Esophagus squamous epithelium (tissue), 5 donors: ENCODE measurements around the gene MED23. TPM values are rescaled to one million over a fixed set of nuclear protein-coding genes. Genes with fewer than 3 reads are reported as not detected.
"Not testable (repeated sequence)": the region's sequence is repeated elsewhere in the genome, so short reads cannot be mapped to it uniquely, and the experiment has no call there.

Experiments used
- DNase-seq: peaks from one replicate; lab custom pipeline; 2025; lab: John Stamatoyannopoulos, UW
- H3K27ac ChIP-seq, 4 donors: fragments of 200-600 bp; sonication (generic); one replicate each; pipeline ENCODE4 v1.5.1; 2016 to 2019; ENCODE audit warnings: mild to moderate bottlenecking in 1 of 4
- H3K27me3 ChIP-seq, 4 donors: fragments of 200-600 bp; sonication (generic); 1 replicate in 3 of 4; 2 replicates in 1 of 4; pipeline versions ENCODE4 v1.5.1 to v1.6.0; 2017 to 2021; ENCODE audit warnings: antibody characterized with exemption in 1 of 4
- H3K36me3 ChIP-seq, 3 donors: fragments of 200-600 bp; sonication (generic); one replicate each; pipeline ENCODE4 v1.5.1; 2016 to 2019
- H3K4me1 ChIP-seq, 3 donors: fragments of 200-600 bp; sonication (generic); one replicate each; pipeline ENCODE4 v1.5.1; 2017 to 2019
- H3K4me3 ChIP-seq, 4 donors: fragments of 200-600 bp; sonication (generic); 1 replicate in 3 of 4; 2 replicates in 1 of 4; pipeline ENCODE4 v1.5.1; 2016 to 2019; ENCODE audit warnings: mild to moderate bottlenecking in 2 of 4, moderate library complexity in 1 of 4
- H3K9me3 ChIP-seq, 3 donors: fragments of 200-600 bp; sonication (generic); one replicate each; pipeline ENCODE4 v1.5.1; 2016 to 2019
- POLR2A ChIP-seq, 4 donors: fragments of 450-650 bp; IDR thresholded peaks; one replicate each; pipeline ENCODE4 v1.6.1; 2017; ENCODE audit warnings: antibody characterized with exemption in 4 of 4, mild to moderate bottlenecking in 4 of 4, moderate library complexity in 3 of 4
- WGBS, 2 donors: methylation state at CpG; one replicate each; pipeline ENCODE4 v1.1.5; 2018; 5-methylcytosine and 5-hydroxymethylcytosine counted together
- intact Hi-C: fragments of 100-400 bp; cut with DNase I; formaldehyde crosslinking; loops from one replicate; pipeline ENCODE4 v1.15.0; 2022
- total RNA-seq, 4 donors: library from RNA; depleted of rRNA; stranded (reverse); fragments of >200 nt; gene quantifications; one replicate each; pipeline ENCODE4 v1.1.0, GENCODE V29; 2016
- TF ChIP-seq, protein P1 (sequence below), 6 experiments: fragments of 450-650 bp in 4 of 6; fragments of 200-600 bp in 2 of 6; sonication (generic) in 2 of 6; IDR thresholded peaks; one replicate each; pipeline ENCODE4 v1.5.1; 2016 to 2019; ENCODE audit warnings: antibody characterized with exemption in 6 of 6, mild to moderate bottlenecking in 4 of 6, moderate library complexity in 4 of 6
- donor health status: DM: yes; HTN: yes; CAD: no.

Gene MED23
- total RNA-seq, 4 donors from 2014 or later: 12.2 to 31.9 (median 20.1) TPM

DNA sequence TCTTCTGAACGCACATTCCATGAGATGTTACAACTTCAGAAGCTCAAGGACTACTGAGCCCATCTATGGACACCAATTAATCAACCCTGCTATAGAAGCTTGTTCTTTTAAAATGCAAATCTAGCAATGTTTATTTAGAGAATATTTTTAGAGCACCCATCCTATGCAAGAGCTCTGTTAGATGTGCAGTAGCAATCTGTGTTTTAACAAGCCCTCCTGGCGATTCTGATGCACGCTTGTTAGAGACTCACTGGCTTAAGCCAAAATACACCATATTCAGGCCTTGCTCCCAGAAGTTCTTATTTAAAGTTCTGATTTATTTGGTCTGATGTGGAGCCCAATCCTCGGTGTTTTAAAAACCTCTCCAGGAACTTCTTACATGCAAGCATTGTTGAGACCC is 76.1 kb downstream of the MED23 start:
- no peaks in the 10 kb centered on the region for H3K36me3 ChIP-seq
- TF ChIP-seq, protein P1, sequence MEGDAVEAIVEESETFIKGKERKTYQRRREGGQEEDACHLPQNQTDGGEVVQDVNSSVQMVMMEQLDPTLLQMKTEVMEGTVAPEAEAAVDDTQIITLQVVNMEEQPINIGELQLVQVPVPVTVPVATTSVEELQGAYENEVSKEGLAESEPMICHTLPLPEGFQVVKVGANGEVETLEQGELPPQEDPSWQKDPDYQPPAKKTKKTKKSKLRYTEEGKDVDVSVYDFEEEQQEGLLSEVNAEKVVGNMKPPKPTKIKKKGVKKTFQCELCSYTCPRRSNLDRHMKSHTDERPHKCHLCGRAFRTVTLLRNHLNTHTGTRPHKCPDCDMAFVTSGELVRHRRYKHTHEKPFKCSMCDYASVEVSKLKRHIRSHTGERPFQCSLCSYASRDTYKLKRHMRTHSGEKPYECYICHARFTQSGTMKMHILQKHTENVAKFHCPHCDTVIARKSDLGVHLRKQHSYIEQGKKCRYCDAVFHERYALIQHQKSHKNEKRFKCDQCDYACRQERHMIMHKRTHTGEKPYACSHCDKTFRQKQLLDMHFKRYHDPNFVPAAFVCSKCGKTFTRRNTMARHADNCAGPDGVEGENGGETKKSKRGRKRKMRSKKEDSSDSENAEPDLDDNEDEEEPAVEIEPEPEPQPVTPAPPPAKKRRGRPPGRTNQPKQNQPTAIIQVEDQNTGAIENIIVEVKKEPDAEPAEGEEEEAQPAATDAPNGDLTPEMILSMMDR (IDR thresholded peaks at IDR 0.05): no peak
- no peak for TF ChIP-seq POLR2A (IDR thresholded peaks at IDR 0.05)
- intact Hi-C loops: no loop called here
- no peak overlapping the region for H3K4me3 ChIP-seq
- H3K9me3 ChIP-seq: no peaks in the 10 kb centered on the region
- DNase-seq: no peak
- no peak overlapping the region for H3K27ac ChIP-seq
- 70 to 72% methylated on average over 3 to 4 of the region's 4 CpGs for WGBS, 2 donors
- no peaks in the 10 kb centered on the region for H3K4me1 ChIP-seq
- no peaks in the 10 kb centered on the region for H3K27me3 ChIP-seq

DNA sequence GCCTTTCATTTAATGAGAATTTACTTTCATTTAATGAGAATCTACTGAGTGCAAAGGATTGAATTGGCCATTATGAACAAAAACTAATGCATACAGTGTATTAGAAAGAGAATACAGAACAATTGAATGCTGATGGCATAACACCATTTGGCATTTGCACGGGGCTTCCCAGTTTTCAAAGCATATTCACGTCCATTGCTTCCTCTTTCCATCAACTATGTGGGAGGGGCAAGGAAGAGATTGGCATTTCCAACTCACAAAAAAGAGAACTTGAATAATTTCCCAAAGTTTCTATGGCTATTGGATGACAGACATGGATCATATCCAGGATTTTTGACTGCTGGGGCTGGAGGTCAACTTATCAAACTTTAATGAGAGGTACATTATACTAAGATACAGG is 78.2 kb downstream of the MED23 start:
- intact Hi-C loops: no loop called here
- no peak for DNase-seq
- Histone ChIP-seq H3K4me3 (no peak overlapping the region), H3K9me3 (no peaks in the 10 kb centered on the region), H3K27ac (no peak overlapping the region), H3K4me1 (no peaks in the 10 kb centered on the region), H3K36me3 (no peaks in the 10 kb centered on the region), H3K27me3 (no peaks in the 10 kb centered on the region)
- no peak for TF ChIP-seq POLR2A (IDR thresholded peaks at IDR 0.05)
- TF ChIP-seq, protein P1 (IDR thresholded peaks at IDR 0.05): no peak
- 29 to 30% methylated on average over 2 of the region's 2 CpGs for WGBS, 2 donors

DNA sequence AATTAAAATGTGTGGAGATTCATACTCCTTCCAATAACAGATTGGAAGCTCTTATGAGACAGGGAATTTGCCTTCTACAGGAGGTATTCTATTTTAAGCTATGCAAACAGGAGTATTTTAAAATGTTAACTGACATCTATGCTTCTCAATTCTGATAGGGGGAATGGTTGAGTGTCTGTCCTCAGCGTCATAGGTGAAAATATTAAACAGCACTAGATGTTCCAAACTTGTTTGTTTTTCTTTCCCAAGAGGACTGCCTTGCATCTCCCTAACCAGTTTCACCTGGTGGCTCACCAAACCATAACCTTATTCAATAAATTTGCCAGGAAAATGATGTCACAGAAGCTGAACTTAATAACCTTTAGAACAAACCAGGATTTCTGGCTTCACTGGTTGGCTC is 79.6 kb downstream of the MED23 start:
- H3K27ac ChIP-seq: no peak overlapping the region
- H3K27me3 ChIP-seq: no peaks in the 10 kb centered on the region
- H3K4me3 ChIP-seq: no peak overlapping the region
- WGBS, 2 donors: 57 to 77% methylated on average over 1 of the region's 1 CpG
- H3K4me1 ChIP-seq: no peaks in the 10 kb centered on the region
- no peak for TF ChIP-seq POLR2A (IDR thresholded peaks at IDR 0.05)
- TF ChIP-seq, protein P1 (IDR thresholded peaks at IDR 0.05): no peak
- H3K9me3 ChIP-seq: no peaks in the 10 kb centered on the region
- no peaks in the 10 kb centered on the region for H3K36me3 ChIP-seq
- intact Hi-C loops: no loop called here
- no peak for DNase-seq

DNA sequence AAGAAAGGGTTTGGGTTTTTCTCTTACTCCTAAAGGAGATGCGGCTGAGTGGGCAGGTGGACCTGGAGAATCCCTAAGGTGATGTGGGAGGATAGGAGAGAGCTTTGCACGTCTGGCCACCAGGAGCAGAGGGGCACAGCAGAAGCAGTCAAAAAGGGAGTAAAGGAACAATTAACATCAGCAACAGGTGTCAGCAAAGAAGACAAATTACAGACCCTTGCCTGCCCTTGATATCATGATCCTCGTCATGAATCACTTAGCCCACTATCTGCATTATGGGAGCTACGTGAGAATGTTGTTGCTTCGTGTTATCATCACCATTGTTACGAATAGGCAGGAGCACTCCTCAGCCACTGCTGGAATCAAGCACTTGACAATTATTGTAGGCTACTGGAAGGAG is 80.6 kb downstream of the MED23 start:
- no peaks in the 10 kb centered on the region for H3K4me1 ChIP-seq
- no peak for DNase-seq
- TF ChIP-seq, protein P1 (IDR thresholded peaks at IDR 0.05): no peak
- no peak for TF ChIP-seq POLR2A (IDR thresholded peaks at IDR 0.05)
- no peak overlapping the region for H3K4me3 ChIP-seq
- intact Hi-C loops: no loop called here
- H3K27me3 ChIP-seq: no peaks in the 10 kb centered on the region
- H3K36me3 ChIP-seq: no peaks in the 10 kb centered on the region
- no peaks in the 10 kb centered on the region for H3K9me3 ChIP-seq
- 83 to 85% methylated on average over 6 of the region's 6 CpGs for WGBS, 2 donors
- no peak overlapping the region for H3K27ac ChIP-seq

DNA sequence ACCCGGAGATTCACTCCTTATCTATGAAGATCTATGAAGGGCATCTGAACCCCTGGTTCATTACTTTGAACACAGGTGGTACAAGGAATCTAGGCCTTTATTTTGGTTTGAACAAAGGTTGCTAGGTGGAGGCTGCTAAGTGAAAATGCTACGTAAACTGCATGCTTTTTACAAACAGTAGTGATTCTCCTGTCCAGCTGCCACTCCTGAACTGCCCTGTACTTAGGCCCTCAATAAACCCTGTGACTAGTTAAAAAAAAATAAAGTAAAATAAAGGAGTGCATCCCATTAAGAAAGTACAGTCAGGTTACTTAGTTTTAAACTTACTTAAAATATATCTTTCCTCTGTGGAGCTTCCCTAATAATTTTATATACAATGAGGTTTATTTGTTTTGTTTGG is 82.7 kb downstream of the MED23 start:
- Histone ChIP-seq H3K36me3 (no peaks in the 10 kb centered on the region), H3K4me3 (no peak overlapping the region), H3K27me3 (no peaks in the 10 kb centered on the region), H3K4me1 (no peaks in the 10 kb centered on the region), H3K9me3 (no peaks in the 10 kb centered on the region), H3K27ac (no peak overlapping the region)
- intact Hi-C loops: no loop called here
- 82 to 90% methylated on average over 2 of the region's 2 CpGs for WGBS, 2 donors
- DNase-seq: no peak
- no peak for TF ChIP-seq POLR2A (IDR thresholded peaks at IDR 0.05)
- TF ChIP-seq, protein P1 (IDR thresholded peaks at IDR 0.05): no peak

DNA sequence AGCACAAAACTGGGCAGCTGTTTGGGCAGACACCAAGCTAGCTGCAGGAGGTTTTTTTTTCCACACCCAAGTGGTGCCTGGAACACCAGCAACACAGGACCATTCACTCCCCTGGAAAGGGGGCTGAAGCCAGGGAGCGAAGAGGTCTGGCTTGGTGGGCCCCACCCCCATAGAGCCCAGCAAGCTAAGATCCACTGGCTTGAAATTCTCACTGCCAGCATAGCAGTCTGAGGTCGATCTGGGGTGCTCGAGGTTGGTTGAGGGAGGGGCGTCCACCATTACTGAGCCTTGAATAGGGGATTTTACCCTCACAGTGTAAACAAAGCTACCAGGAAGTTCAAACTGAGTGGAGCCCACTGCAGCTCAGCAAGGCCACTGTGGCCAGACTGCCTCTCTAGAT is 89.4 kb downstream of the MED23 start:
- H3K27ac ChIP-seq, H3K36me3 ChIP-seq, H3K4me1 ChIP-seq, H3K27me3 ChIP-seq, H3K4me3 ChIP-seq, DNase-seq, H3K9me3 ChIP-seq: not testable (repeated sequence)
- no CpG with 5 or more reads among the region's 4 CpGs for WGBS, 2 donors
- intact Hi-C loops: loop anchor here (10.0 kb wide), 2 partner anchors 354 to 654 kb away; no protein-coding TSS in a partner anchor
